ENCODE measurements around the gene KRTAP5-10.
"Not testable (repeated sequence)": the region's sequence is repeated elsewhere in the genome, so short reads cannot be mapped to it uniquely, and the experiment has no call there.

Gene KRTAP5-10

GRCh38 chr11:71566626-71567599 is 1.6 kb downstream of the KRTAP5-10 start:
- H3K4me2 ChIP-seq (ENCODE audit: insufficient read depth, low read length, poor library complexity, severe bottlenecking); H3K79me1 ChIP-seq (ENCODE audit: low read depth, low read length); H2BK12ac ChIP-seq (ENCODE audit: low read length); H4K8ac ChIP-seq (ENCODE audit: low read depth, low read length); H3K4ac ChIP-seq (ENCODE audit: low read length); H2AK5ac ChIP-seq (ENCODE audit: low read depth, low read length); H3K27me3 ChIP-seq (ENCODE audit: control insufficient read depth in 3 of 3, insufficient read depth in 3 of 3, low read depth in 1 of 3, low read length in 3 of 3); H2BK5ac ChIP-seq (ENCODE audit: low read length); H4K91ac ChIP-seq (ENCODE audit: low read depth, low read length, poor library complexity); H3K27ac ChIP-seq (replicated peaks; ENCODE audit: low read length); H3K9ac ChIP-seq (ENCODE audit: low read depth, low read length, poor library complexity); H3K36me3 ChIP-seq (replicated peaks in 1 of 2; ENCODE audit: control insufficient read depth in 2 of 2, insufficient read depth in 2 of 2, low read length in 2 of 2); H3K4me3 ChIP-seq (ENCODE audit: low read length in 2 of 2); H2BK15ac ChIP-seq (ENCODE audit: low read length); DNase-seq (ENCODE audit: low spot score); H3K4me1 ChIP-seq (ENCODE audit: control insufficient read depth in 2 of 2, insufficient read depth in 1 of 2, low read depth in 1 of 2, low read length in 2 of 2); H3K14ac ChIP-seq (ENCODE audit: low read length); H3K23ac ChIP-seq (ENCODE audit: low read depth, low read length, poor library complexity); H2AFZ ChIP-seq (ENCODE audit: low read length); H3K18ac ChIP-seq (ENCODE audit: low read length); H2BK120ac ChIP-seq (ENCODE audit: low read depth, low read length); H3K9me3 ChIP-seq (replicated peaks in 1 of 2; ENCODE audit: control insufficient read depth in 2 of 2, insufficient read depth in 1 of 2, low read depth in 1 of 2, low read length in 2 of 2): not testable (repeated sequence)
- WGBS, 2 donors (ENCODE audit: extremely low coverage in 2 of 2, insufficient read length in 2 of 2, insufficient replicate concordance in 1 of 2): no CpG with 5 or more reads among the region's 21 CpGs

- peak overlapping the region; percentile 14 for H3K14ac ChIP-seq (ENCODE audit: low read length)
- not testable (repeated sequence) for H3K27ac ChIP-seq (replicated peaks; ENCODE audit: low read length); H2BK15ac ChIP-seq (ENCODE audit: low read length); H4K8ac ChIP-seq (ENCODE audit: low read depth, low read length); H3K23ac ChIP-seq (ENCODE audit: low read depth, low read length, poor library complexity); H3K9ac ChIP-seq (ENCODE audit: low read depth, low read length, poor library complexity); H2AFZ ChIP-seq (ENCODE audit: low read length); H3K4me1 ChIP-seq (ENCODE audit: control insufficient read depth in 2 of 2, insufficient read depth in 1 of 2, low read depth in 1 of 2, low read length in 2 of 2); H3K4me2 ChIP-seq (ENCODE audit: insufficient read depth, low read length, poor library complexity, severe bottlenecking); H3K4ac ChIP-seq (ENCODE audit: low read length); H2BK12ac ChIP-seq (ENCODE audit: low read length); H3K4me3 ChIP-seq (ENCODE audit: low read length in 2 of 2); H3K9me3 ChIP-seq (replicated peaks in 1 of 2; ENCODE audit: control insufficient read depth in 2 of 2, insufficient read depth in 1 of 2, low read depth in 1 of 2, low read length in 2 of 2); H3K36me3 ChIP-seq (replicated peaks in 1 of 2; ENCODE audit: control insufficient read depth in 2 of 2, insufficient read depth in 2 of 2, low read length in 2 of 2); H2BK5ac ChIP-seq (ENCODE audit: low read length); H4K91ac ChIP-seq (ENCODE audit: low read depth, low read length, poor library complexity); H2AK5ac ChIP-seq (ENCODE audit: low read depth, low read length); H3K79me1 ChIP-seq (ENCODE audit: low read depth, low read length); DNase-seq (ENCODE audit: low spot score); H2BK120ac ChIP-seq (ENCODE audit: low read depth, low read length); H3K18ac ChIP-seq (ENCODE audit: low read length); H3K27me3 ChIP-seq (ENCODE audit: control insufficient read depth in 3 of 3, insufficient read depth in 3 of 3, low read depth in 1 of 3, low read length in 3 of 3)
- WGBS, 2 donors (ENCODE audit: extremely low coverage in 2 of 2, insufficient read length in 2 of 2, insufficient replicate concordance in 1 of 2): no CpG with 5 or more reads among the region's 8 CpGs
Observed at GRCh38 chr11:71567633-71568032, 2.3 kb downstream of the KRTAP5-10 start.

- Histone ChIP-seq H3K4me3 (ENCODE audit: low read length in 2 of 2) (no peak overlapping the region), H2BK5ac (ENCODE audit: low read length) (no peak overlapping the region)
- no CpG with 5 or more reads among the region's 8 CpGs for WGBS, 2 donors (ENCODE audit: extremely low coverage in 2 of 2, insufficient read length in 2 of 2, insufficient replicate concordance in 1 of 2)
Observed at GRCh38 chr11:71568704-71569349, 3.5 kb downstream of the KRTAP5-10 start.

More at GRCh38 chr11:71568704-71569349, 3.5 kb downstream of the KRTAP5-10 start:
- Histone ChIP-seq H4K8ac (ENCODE audit: low read depth, low read length) (no peak overlapping the region), H3K23ac (ENCODE audit: low read depth, low read length, poor library complexity) (no peak overlapping the region), H2BK120ac (ENCODE audit: low read depth, low read length) (no peak overlapping the region), H3K27me3 (ENCODE audit: control insufficient read depth in 3 of 3, insufficient read depth in 3 of 3, low read depth in 1 of 3, low read length in 3 of 3) (peaks cover 0 to 7% (median 1%) of the 10 kb centered on the region in 3 experiments), H2BK12ac (ENCODE audit: low read length) (no peak overlapping the region), H3K9me3 (replicated peaks in 1 of 2; ENCODE audit: control insufficient read depth in 2 of 2, insufficient read depth in 1 of 2, low read depth in 1 of 2, low read length in 2 of 2) (peaks cover 0 to 4% of the 10 kb centered on the region in 2 donors), H3K4ac (ENCODE audit: low read length) (no peak overlapping the region), H3K14ac (ENCODE audit: low read length) (no peak overlapping the region), H3K4me2 (ENCODE audit: insufficient read depth, low read length, poor library complexity, severe bottlenecking) (no peak overlapping the region), H2AFZ (ENCODE audit: low read length) (no peak overlapping the region), H3K18ac (ENCODE audit: low read length) (peak overlapping the region; percentile 11), H2AK5ac (ENCODE audit: low read depth, low read length) (no peak overlapping the region), H3K79me1 (ENCODE audit: low read depth, low read length) (no peaks in the 10 kb centered on the region), H3K9ac (ENCODE audit: low read depth, low read length, poor library complexity) (peak overlapping the region; percentile 57), H3K36me3 (replicated peaks in 1 of 2; ENCODE audit: control insufficient read depth in 2 of 2, insufficient read depth in 2 of 2, low read length in 2 of 2) (no peaks in the 10 kb centered on the region), H3K27ac (replicated peaks; ENCODE audit: low read length) (no peak overlapping the region), H3K4me1 (ENCODE audit: control insufficient read depth in 2 of 2, insufficient read depth in 1 of 2, low read depth in 1 of 2, low read length in 2 of 2) (peaks cover 0 to 5% of the 10 kb centered on the region in 2 donors), H2BK15ac (ENCODE audit: low read length) (no peak overlapping the region), H4K91ac (ENCODE audit: low read depth, low read length, poor library complexity) (no peak overlapping the region)
- DNase-seq (ENCODE audit: low spot score): no peak

Measured in neuronal stem cell (in vitro differentiated cells).